ENCODE measurements around the gene LYRM1.

DNA sequence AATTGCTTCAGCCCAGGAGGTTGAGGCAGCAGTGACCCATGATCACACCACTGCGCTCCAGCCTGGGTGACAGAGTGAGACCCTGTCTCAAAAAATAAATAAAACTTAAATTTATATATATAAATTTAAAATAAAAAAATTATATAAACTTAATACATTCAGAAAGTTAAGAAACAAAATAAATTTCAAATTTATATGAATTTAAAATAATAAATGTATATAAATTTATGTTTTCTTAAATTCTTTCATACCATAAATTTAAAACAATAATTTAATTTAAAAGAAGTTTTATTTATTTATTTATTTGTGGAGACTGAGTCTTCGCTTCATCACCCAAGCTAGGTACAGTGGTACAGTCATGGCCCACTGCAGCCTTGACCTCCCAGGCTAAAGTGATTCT, 20.2 kb downstream of the LYRM1 start:
- TF ChIP-seq GATA2 (IDR thresholded peaks at IDR 0.05; ENCODE audit: low read depth, low read length) (no peak), GATA3 (IDR thresholded peaks at IDR 0.05; ENCODE audit: low read depth, low read length) (no peak)
